GM12878 (cell line): ENCODE results near the gene CHN2. TPM values are rescaled to one million over a fixed set of nuclear protein-coding genes. Genes with fewer than 3 reads are reported as not detected.

Experiments used
- ATAC-seq: fragments of 200-7000 bp; cut with Tn5 transposase; 3 replicates; pipeline ENCODE4 v1.9.1; 2020; ENCODE audit warnings: mild to moderate bottlenecking, moderate library complexity
- BruUV-seq: library from RNA; stranded (reverse); fragments of 400-500 nt; replicated peaks from 2 replicates; lab custom pipeline; 2021; lab: Mats Ljungman, UMichigan
- CTCF ChIA-PET: fragments of 300-600 bp; sonication (Branson Sonifier 250); formaldehyde crosslinking; extraction: SDS; loops from one replicate; lab custom pipeline; 2021; ENCODE audit warnings: inconsistent platforms; lab: Yijun Ruan, JAX
- POLR2A ChIA-PET: fragments of 350-600 bp; formaldehyde crosslinking; extraction: SDS; loops from one replicate; lab custom pipeline; 2021; ENCODE audit warnings: inconsistent platforms; lab: Charles Lee
- RAD21 ChIA-PET: fragments of 300-600 bp; sonication (Branson Sonifier 250); formaldehyde crosslinking; loops from one replicate; lab custom pipeline; 2023; ENCODE audit warnings: antibody characterized with exemption; ENCODE audit not compliant: unreplicated experiment; lab: Charles Lee
- SMC1A ChIA-PET: fragments of 300-600 bp; sonication (Branson Sonifier 250); formaldehyde crosslinking; loops from one replicate; lab custom pipeline; 2023; ENCODE audit not compliant: unreplicated experiment, uncharacterized antibody; lab: Charles Lee
- DNase-seq: peaks from one replicate; pipeline ENCODE4 v3.0.0-alpha.2; 2011; ENCODE audit warnings: low read depth, low spot score
- FAIRE-seq: peaks from 3 replicates; lab custom pipeline; 2011; peaks lifted over from hg19 to GRCh38; lab: Jason Lieb, UNC
- H2AFZ ChIP-seq: 2 replicates; pipeline ENCODE4 v1.6.0; 2011; ENCODE audit warnings: low read depth, low read length, control low read depth; ENCODE audit not compliant: control insufficient read depth
- H3K27ac ChIP-seq: 2 replicates; pipeline ENCODE4 v1.5.1; 2011; ENCODE audit warnings: control low read depth; ENCODE audit not compliant: control insufficient read depth, insufficient read depth
- H3K27me3 ChIP-seq, 2 experiments: replicated peaks in 1 of 2; 2 replicates each; pipeline versions ENCODE4 v1.6.0 to v1.6.1; 2011; ENCODE audit warnings: low read length in 1 of 2; ENCODE audit not compliant: control insufficient read depth in 2 of 2, insufficient read depth in 2 of 2
- H3K36me3 ChIP-seq, 2 experiments: 2 replicates each; pipeline ENCODE4 v1.5.1; 2011; ENCODE audit warnings: low read length in 1 of 2; ENCODE audit not compliant: control insufficient read depth in 2 of 2, insufficient read depth in 2 of 2
- H3K4me1 ChIP-seq: 2 replicates; pipeline ENCODE4 v1.6.1; 2011; ENCODE audit warnings: mild to moderate bottlenecking, low read length, moderate library complexity, mixed read lengths; ENCODE audit not compliant: control insufficient read depth, insufficient read depth
- H3K4me2 ChIP-seq: 2 replicates; pipeline ENCODE4 v1.6.0; 2011; ENCODE audit warnings: control low read depth; ENCODE audit not compliant: control insufficient read depth, insufficient read depth
- H3K4me3 ChIP-seq: fragments of 200-600 bp; sonication (generic); 2 replicates; pipeline ENCODE4 v1.5.1; 2016
- H3K79me2 ChIP-seq: 2 replicates; pipeline ENCODE4 v1.6.0; 2011; ENCODE audit warnings: low read length; ENCODE audit not compliant: control insufficient read depth, insufficient read depth
- H3K9ac ChIP-seq: 2 replicates; pipeline ENCODE4 v1.8.0; 2011; ENCODE audit warnings: low read length, control low read depth, mixed read lengths; ENCODE audit not compliant: control insufficient read depth, insufficient read depth
- H3K9me3 ChIP-seq: replicated peaks from 3 replicates; pipeline ENCODE4 v1.5.1; 2011; ENCODE audit warnings: mild to moderate bottlenecking, low read length; ENCODE audit not compliant: control insufficient read depth, insufficient read depth
- H4K20me1 ChIP-seq: 2 replicates; pipeline ENCODE4 v1.6.0; 2011; ENCODE audit not compliant: control insufficient read depth, insufficient read depth
- ATF2 ChIP-seq: IDR thresholded peaks from 2 replicates; pipeline ENCODE4 v1.6.1; 2012; ENCODE audit warnings: low read length, inconsistent platforms
- BACH1 ChIP-seq: fragments of 450-650 bp; IDR thresholded peaks from 2 replicates; pipeline ENCODE4 v1.6.1; 2017; ENCODE audit warnings: mild to moderate bottlenecking, borderline replicate concordance
- CHD1 ChIP-seq: IDR thresholded peaks from 2 replicates; pipeline ENCODE4 v1.6.1; 2012; ENCODE audit warnings: low read depth, low read length, improper control_type of control experiment
- ESRRA ChIP-seq: IDR thresholded peaks from 2 replicates; pipeline ENCODE4 v1.6.1; 2012; ENCODE audit warnings: mild to moderate bottlenecking, low read length, improper control_type of control experiment
- FOXM1 ChIP-seq: IDR thresholded peaks from 2 replicates; pipeline ENCODE4 v1.6.1; 2012; ENCODE audit warnings: low read depth, mild to moderate bottlenecking, inconsistent platforms, low read length, moderate library complexity
- GATAD2B ChIP-seq: fragments of 450-650 bp; conservative IDR thresholded peaks from 2 replicates; pipeline ENCODE4 v1.6.1; 2017; ENCODE audit warnings: low read depth, mild to moderate bottlenecking, moderate library complexity
- IRF4 ChIP-seq: IDR thresholded peaks from 2 replicates; pipeline ENCODE4 v1.6.1; 2011; ENCODE audit warnings: low read depth, low read length
- MTA2 ChIP-seq: fragments of 450-650 bp; IDR thresholded peaks from 2 replicates; pipeline ENCODE4 v1.6.1; 2016; ENCODE audit warnings: low read depth, mild to moderate bottlenecking, moderate library complexity
- RFX5 ChIP-seq: IDR thresholded peaks from 2 replicates; pipeline ENCODE4 v1.6.1; 2011; ENCODE audit warnings: low read depth, low read length, improper control_type of control experiment
- SMC3 ChIP-seq: IDR thresholded peaks from 2 replicates; pipeline ENCODE4 v1.6.1; 2011; ENCODE audit warnings: low read length, improper control_type of control experiment, borderline replicate concordance
- SPI1 ChIP-seq: IDR thresholded peaks from 2 replicates; pipeline ENCODE4 v1.6.1; 2011; ENCODE audit warnings: low read depth, mild to moderate bottlenecking, low read length, moderate library complexity, borderline replicate concordance; ENCODE audit not compliant: insufficient read depth
- SREBF1 ChIP-seq: IDR thresholded peaks from 2 replicates; pipeline ENCODE4 v1.6.1; 2012; ENCODE audit warnings: mild to moderate bottlenecking, low read length
- SRF ChIP-seq, 2 experiments: IDR thresholded peaks; 2 replicates each; pipeline ENCODE4 v1.6.1; 2011; ENCODE audit warnings: low read depth in 2 of 2, low read length in 2 of 2, mild to moderate bottlenecking in 1 of 2, moderate library complexity in 1 of 2
- TAF1 ChIP-seq: IDR thresholded peaks from 2 replicates; pipeline ENCODE4 v1.6.1; 2011; ENCODE audit warnings: mild to moderate bottlenecking, low read depth, low read length, borderline replicate concordance
- ZNF217 ChIP-seq: fragments of 450-650 bp; IDR thresholded peaks from 2 replicates; pipeline ENCODE4 v1.6.1; 2017; ENCODE audit warnings: antibody characterized with exemption, mild to moderate bottlenecking
- ZNF622 ChIP-seq: fragments of 450-650 bp; IDR thresholded peaks from 2 replicates; pipeline ENCODE4 v1.6.1; 2017; ENCODE audit warnings: mild to moderate bottlenecking, inconsistent platforms
- ZSCAN29 ChIP-seq: fragments of 450-650 bp; IDR thresholded peaks from 2 replicates; pipeline ENCODE4 v1.6.1; 2017; ENCODE audit warnings: mild to moderate bottlenecking, moderate library complexity
- whole genome bisulfite sequencing: methylation state at CpG from one replicate; pipeline ENCODE4 v1.1.6; 2016; ENCODE audit warnings: low lambda C conversion rate; ENCODE audit not compliant: insufficient replicate concordance, insufficient coverage; ENCODE audit errors: missing lambda C conversion rate; 5-methylcytosine and 5-hydroxymethylcytosine counted together
- in situ Hi-C: fragments of 300-500 bp; cut with MboI; formaldehyde crosslinking; loops from 9 replicates; pipeline ENCODE4 v1.14.3; 2018; ENCODE audit warnings: mixed read lengths
- intact Hi-C: fragments of 100-400 bp; cut with micrococcal nuclease; formaldehyde crosslinking; loops from one replicate; pipeline ENCODE4 v1.14.2; 2022; ENCODE audit not compliant: unreplicated experiment
- polyA plus RNA-seq, 11 experiments: library from polyadenylated mRNA; depleted of rRNA in 4 of 11; unstranded in 6 of 11; stranded (reverse) in 5 of 11; fragments of >200 nt; fragmentation: Nextera tagmentation in 4 of 11; fragmentation: Illumina TruSeq in 1 of 11; extraction: Ambion mirVana in 4 of 11; extraction: Trizol in 1 of 11; gene quantifications; 1 replicate in 1 of 11; 2 replicates in 10 of 11; pipeline versions ENCODE4 v1.2.1 to v1.2.3, GENCODE V29; 2011 to 2016; ENCODE audit warnings: inconsistent platforms in 2 of 11, missing spikeins in 2 of 11, low read depth in 1 of 11
- total RNA-seq, 4 experiments: library from RNA; depleted of rRNA in 3 of 4; stranded (reverse); fragments of >200 nt in 3 of 4; fragmentation: Illumina TruSeq in 1 of 4; extraction: Trizol in 1 of 4; gene quantifications; 2 replicates each; pipeline versions ENCODE4 v1.2.1 to v1.2.3, GENCODE V29; 2013 to 2021
- TF ChIP-seq, protein P1 (sequence below): fragments of 450-650 bp; IDR thresholded peaks from 2 replicates; pipeline ENCODE4 v1.6.1; 2016; ENCODE audit warnings: mild to moderate bottlenecking
- TF ChIP-seq, protein P2 (sequence below): IDR thresholded peaks from 2 replicates; pipeline ENCODE4 v1.6.1; 2011; ENCODE audit warnings: borderline replicate concordance, low read depth, mild to moderate bottlenecking, moderate library complexity, mixed read lengths, low read length; ENCODE audit not compliant: insufficient read depth; ENCODE audit errors: extremely low read length

The CHN2 gene
- total and polyA plus RNA-seq, 10 of the 15 experiments (the other 5 are each of a cell fraction or from before 2014, with no cell fraction given), result 0.11 to 3.8 (median 0.37) TPM; not detected in 2

- TF ChIP-seq BACH1 (no peak), RFX5 (no peak), IRF4 (no peak), ZNF217 (no peak), SREBF1 (no peak), ZSCAN29 (no peak)
- TF ChIP-seq, protein P1, sequence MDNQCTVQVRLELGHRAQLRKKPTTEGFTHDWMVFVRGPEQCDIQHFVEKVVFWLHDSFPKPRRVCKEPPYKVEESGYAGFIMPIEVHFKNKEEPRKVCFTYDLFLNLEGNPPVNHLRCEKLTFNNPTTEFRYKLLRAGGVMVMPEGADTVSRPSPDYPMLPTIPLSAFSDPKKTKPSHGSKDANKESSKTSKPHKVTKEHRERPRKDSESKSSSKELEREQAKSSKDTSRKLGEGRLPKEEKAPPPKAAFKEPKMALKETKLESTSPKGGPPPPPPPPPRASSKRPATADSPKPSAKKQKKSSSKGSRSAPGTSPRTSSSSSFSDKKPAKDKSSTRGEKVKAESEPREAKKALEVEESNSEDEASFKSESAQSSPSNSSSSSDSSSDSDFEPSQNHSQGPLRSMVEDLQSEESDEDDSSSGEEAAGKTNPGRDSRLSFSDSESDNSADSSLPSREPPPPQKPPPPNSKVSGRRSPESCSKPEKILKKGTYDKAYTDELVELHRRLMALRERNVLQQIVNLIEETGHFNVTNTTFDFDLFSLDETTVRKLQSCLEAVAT, result no peak
These were observed 189.7 kb downstream of the CHN2 start (continued) for GRCh38 chr7:29384277-29384676.

DNA sequence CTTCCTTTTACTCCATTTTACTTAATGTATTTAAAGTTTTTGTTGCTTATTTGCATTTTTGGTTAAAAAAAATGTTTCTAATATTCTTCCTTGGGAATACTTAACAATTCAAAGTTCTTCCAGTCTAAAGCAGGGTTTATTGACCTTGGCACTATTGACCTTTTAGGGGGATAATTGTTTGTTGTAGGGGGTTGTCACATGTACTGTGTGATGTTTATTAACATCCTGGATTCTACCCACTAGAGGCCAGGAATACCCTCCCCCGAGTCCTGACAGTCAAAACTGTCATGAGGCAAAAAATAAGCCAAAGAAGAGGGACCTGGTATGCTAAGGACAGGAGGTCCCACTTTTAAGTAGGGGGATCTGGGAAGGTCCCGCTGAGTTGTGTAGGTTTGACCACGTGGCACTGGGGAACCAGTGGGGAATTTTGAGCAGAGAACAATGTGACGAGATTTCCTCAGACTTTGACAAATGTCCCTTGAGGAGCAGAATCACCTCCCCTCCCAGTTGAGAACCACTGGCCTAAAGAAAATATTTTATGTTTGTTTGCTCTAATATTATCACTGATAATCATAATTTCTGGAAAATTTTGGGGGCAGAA lies 190.7 kb downstream of the CHN2 start:
- no peaks in the 10 kb centered on the region for H3K9me3 ChIP-seq
- SMC1A ChIA-PET, result no interaction called here
- in situ Hi-C loops (no loop called here), intact Hi-C loops (no loop called here)
- RAD21 ChIA-PET, result no interaction called here
- H3K27ac ChIP-seq, result no peak overlapping the region
- ATAC-seq, result no peak
- H4K20me1 ChIP-seq, result no peaks in the 10 kb centered on the region
- H3K4me2 ChIP-seq, result no peak overlapping the region
- WGBS, result 0% methylated on average over 4 of the region's 4 CpGs
- CTCF ChIA-PET, result no interaction called here
- no peak overlapping the region for H3K9ac ChIP-seq
- no TSS peak for BruUV-seq
- no peak for DNase-seq
- H3K36me3 ChIP-seq, result no peaks in the 10 kb centered on the region
- no peak overlapping the region for H3K4me3 ChIP-seq
- H2AFZ ChIP-seq, result no peak overlapping the region
- TF ChIP-seq CHD1, result no peak
- no peak for TF ChIP-seq SRF (IDR thresholded peaks at IDR 0.05; ENCODE audit: low read depth in 2 of 2, low read length in 2 of 2)
- TF ChIP-seq ESRRA, result no peak
- no peak for TF ChIP-seq SPI1
- no peak for TF ChIP-seq ZNF622
- no peak for TF ChIP-seq FOXM1
- no peak for TF ChIP-seq ATF2
- no peak for TF ChIP-seq MTA2
- TF ChIP-seq, protein P1, result no peak
- TF ChIP-seq GATAD2B, result no peak
- no peak for TF ChIP-seq SMC3
- TF ChIP-seq, protein P2, sequence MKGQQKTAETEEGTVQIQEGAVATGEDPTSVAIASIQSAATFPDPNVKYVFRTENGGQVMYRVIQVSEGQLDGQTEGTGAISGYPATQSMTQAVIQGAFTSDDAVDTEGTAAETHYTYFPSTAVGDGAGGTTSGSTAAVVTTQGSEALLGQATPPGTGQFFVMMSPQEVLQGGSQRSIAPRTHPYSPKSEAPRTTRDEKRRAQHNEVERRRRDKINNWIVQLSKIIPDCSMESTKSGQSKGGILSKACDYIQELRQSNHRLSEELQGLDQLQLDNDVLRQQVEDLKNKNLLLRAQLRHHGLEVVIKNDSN, result no peak
- TF ChIP-seq TAF1, result no peak
- no peaks in the 10 kb centered on the region; a peak in 1 of 4 replicates for H3K27me3 ChIP-seq
- FAIRE-seq, result no peak
- POLR2A ChIA-PET, result no interaction called here
- no peaks in the 10 kb centered on the region for H3K79me2 ChIP-seq
- no peaks in the 10 kb centered on the region for H3K4me1 ChIP-seq
